GM12875 (cell line): Measurements from ENCODE around the gene RHCG.

Experiments
- H3K4me3 ChIP-seq: one replicate; pipeline ENCODE4 v1.5.1; 2011; ENCODE audit warnings: low read depth, low read length, control low read depth
- TF ChIP-seq, protein P1 (sequence below): IDR thresholded peaks from 2 replicates; pipeline ENCODE4 v1.5.1; 2011; ENCODE audit warnings: low read depth, mild to moderate bottlenecking, control low read depth, inconsistent platforms, low read length, moderate library complexity, borderline replicate concordance; ENCODE audit not compliant: insufficient read depth

Gene RHCG

GRCh38 chr15:89495638-89496145 is 691 bp downstream of the RHCG start:
- H3K4me3 ChIP-seq = no peak overlapping the region
- TF ChIP-seq, protein P1, sequence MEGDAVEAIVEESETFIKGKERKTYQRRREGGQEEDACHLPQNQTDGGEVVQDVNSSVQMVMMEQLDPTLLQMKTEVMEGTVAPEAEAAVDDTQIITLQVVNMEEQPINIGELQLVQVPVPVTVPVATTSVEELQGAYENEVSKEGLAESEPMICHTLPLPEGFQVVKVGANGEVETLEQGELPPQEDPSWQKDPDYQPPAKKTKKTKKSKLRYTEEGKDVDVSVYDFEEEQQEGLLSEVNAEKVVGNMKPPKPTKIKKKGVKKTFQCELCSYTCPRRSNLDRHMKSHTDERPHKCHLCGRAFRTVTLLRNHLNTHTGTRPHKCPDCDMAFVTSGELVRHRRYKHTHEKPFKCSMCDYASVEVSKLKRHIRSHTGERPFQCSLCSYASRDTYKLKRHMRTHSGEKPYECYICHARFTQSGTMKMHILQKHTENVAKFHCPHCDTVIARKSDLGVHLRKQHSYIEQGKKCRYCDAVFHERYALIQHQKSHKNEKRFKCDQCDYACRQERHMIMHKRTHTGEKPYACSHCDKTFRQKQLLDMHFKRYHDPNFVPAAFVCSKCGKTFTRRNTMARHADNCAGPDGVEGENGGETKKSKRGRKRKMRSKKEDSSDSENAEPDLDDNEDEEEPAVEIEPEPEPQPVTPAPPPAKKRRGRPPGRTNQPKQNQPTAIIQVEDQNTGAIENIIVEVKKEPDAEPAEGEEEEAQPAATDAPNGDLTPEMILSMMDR = no peak

DNA sequence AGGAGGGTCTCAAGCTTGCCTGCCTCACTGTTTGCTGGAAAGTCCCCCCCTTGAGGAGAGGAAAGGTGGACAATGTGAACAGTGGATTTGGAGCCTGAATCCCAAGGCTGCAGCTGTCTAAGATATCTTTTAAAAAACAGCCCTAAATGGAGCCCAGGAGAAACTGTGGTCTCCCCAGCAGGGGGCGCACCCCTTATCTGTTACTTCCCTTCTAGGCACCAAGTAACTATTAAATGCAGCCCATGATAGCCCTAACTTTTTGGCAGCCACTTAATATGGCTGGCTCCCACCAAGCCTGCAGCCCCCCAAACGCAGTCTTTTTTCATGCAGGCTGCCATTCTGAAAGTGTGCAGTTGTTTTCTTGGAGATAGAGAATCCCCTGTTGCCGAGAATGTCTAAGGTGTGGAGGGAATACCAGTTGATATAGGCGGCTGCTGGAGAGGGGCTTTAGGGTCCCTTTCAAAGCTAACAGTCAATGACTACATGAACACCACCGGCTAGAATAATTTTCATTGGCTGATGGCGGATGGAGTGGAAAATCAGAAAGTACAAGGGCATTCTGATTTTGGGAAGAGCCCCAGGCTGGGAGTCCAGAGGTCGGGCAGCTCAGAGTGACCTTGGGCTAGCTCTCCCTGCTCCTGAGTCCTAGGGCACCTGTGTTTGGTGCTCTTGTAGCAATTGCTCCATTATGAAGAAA is 1.3 kb downstream of the RHCG start:
- TF ChIP-seq, protein P1 = peak; percentile 52; the same call in 1 of the 2 replicates
- no peak overlapping the region for H3K4me3 ChIP-seq

DNA sequence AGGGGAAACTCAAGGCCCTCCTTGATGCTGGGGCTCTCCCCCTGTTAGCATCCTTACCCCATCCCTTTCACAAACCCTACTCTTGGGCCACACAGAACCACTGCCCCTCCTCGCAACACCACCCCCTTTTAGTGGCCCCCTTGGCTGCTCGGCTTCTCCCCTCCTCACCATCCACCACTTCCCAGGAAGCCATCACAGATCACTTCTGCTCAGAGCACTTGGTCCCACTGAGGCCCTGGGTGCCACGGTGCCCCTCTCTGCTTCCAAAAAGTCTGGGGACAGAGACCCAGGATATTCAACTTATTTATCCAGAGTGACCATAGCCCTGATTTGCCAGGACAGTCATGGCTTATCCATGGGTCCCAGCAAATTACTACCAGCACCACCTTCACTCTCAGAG is 2.4 kb downstream of the RHCG start:
- TF ChIP-seq, protein P1 = no peak
- no peak overlapping the region for H3K4me3 ChIP-seq

DNA sequence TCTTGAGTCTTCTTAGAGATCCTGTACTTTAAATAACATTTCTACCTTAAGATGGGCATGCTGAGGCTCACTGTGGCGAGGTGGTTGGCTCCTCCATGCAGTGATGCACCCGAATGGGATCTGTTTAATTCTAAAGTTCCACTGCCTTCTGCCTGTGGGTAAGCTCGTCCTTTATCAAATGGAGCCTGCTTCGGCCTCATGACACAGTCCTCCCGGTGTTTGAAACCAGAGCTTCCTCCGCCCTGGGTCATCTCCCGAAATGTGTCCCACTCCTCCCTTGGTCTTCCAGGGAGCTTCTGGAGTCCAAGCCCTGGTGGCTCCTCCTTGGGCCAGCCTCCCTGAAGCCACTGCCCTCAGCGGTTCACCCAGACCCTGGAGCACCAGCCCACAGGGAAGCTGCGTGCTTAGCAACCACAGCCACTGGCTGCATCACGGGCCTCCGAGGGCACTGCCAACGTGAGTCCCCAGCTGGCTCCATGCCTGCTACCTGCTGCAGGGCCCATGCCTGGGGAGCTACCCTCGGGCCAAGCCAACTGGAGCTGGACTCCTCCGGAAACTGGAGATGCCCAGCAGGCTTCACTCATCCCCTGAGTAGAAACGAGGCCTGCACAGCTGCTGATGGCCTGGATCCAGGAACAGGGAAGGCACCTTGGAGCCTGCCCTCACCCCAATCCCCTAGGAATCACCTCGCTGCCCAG is 3.3 kb downstream of the RHCG start:
- TF ChIP-seq, protein P1 = no peak
- no peak overlapping the region for H3K4me3 ChIP-seq

- TF ChIP-seq, protein P1 = peak; percentile 48; the same call in 1 of the 2 replicates
- no peak overlapping the region for H3K4me3 ChIP-seq
These were observed 4.2 kb downstream of the RHCG start for GRCh38 chr15:89492111-89492641.

DNA sequence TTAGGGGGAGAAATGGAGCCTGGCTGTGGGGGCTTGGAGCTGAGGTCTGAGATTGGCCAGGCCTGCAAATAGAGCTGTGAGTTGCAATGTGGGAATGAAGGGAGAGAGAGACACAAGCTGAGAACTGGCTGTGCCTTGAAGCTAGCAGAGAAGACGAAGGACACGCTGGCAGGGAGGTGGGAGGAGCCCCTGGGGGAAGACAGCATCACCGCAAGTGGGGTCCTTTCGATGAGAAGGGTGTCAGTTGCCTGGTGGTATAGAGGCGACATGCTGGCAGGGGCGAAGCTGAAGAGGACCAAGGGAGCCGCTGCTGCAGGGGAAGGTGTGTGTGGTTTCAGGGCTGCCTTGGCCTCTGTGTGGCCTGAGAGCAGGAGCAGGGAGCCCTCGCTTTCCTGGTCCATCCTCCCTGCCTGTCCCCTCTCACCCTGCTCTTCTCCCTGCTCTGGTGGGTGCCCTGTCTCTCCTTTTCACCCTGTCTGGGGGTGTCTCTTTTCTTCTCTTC is 5.5 kb downstream of the RHCG start:
- no peak overlapping the region for H3K4me3 ChIP-seq
- TF ChIP-seq, protein P1 = no peak
